ENCODE data around the gene LAMA5.
A peak's percentile ranks its signal among the peaks of the same experiment; 100 is the strongest.

Gene LAMA5

DNA sequence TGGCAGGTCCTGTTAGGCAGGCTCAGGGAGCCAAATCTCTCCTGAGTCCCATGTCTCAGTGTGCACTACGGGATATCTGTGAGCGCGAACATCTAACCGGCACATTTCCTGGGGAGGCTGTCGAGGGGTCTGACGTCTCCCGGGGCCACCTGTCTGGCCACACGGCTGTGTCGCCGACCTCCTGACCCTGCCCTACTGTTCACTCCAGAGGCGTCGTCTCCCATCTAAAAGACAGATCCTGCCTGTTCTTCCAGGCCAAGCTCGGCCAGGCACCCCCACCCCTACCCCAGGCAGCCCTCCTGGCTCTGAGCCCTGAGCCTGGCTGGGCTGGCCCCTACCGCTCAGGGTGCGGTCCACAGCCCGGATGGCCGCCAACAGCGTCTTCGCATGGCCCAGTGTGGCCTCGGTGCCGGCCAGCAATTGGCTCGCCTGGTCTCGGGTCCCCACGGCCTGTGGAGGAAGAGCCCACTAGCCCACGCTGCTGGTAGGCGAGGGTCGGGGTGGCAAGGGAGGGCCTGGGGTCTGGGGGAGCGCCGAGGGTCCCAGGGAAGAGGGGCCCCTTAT, 47.7 kb downstream of the LAMA5 start:
- no peak for DNase-seq
- Mint-ChIP-seq H3K4me1 (no peaks in the 10 kb centered on the region), H3K4me3 (no peak overlapping the region), H3K9me3 (peaks cover 4% of the 10 kb centered on the region), H3K27ac (peak overlapping the region; percentile 42), H3K36me3 (ENCODE audit: low read depth) (peaks cover 25% of the 10 kb centered on the region), H3K27me3 (ENCODE audit: low read depth, poor library complexity) (no peaks in the 10 kb centered on the region)
- TF ChIP-seq, protein P1, sequence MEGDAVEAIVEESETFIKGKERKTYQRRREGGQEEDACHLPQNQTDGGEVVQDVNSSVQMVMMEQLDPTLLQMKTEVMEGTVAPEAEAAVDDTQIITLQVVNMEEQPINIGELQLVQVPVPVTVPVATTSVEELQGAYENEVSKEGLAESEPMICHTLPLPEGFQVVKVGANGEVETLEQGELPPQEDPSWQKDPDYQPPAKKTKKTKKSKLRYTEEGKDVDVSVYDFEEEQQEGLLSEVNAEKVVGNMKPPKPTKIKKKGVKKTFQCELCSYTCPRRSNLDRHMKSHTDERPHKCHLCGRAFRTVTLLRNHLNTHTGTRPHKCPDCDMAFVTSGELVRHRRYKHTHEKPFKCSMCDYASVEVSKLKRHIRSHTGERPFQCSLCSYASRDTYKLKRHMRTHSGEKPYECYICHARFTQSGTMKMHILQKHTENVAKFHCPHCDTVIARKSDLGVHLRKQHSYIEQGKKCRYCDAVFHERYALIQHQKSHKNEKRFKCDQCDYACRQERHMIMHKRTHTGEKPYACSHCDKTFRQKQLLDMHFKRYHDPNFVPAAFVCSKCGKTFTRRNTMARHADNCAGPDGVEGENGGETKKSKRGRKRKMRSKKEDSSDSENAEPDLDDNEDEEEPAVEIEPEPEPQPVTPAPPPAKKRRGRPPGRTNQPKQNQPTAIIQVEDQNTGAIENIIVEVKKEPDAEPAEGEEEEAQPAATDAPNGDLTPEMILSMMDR (IDR thresholded peaks at IDR 0.05) = no peak

DNA sequence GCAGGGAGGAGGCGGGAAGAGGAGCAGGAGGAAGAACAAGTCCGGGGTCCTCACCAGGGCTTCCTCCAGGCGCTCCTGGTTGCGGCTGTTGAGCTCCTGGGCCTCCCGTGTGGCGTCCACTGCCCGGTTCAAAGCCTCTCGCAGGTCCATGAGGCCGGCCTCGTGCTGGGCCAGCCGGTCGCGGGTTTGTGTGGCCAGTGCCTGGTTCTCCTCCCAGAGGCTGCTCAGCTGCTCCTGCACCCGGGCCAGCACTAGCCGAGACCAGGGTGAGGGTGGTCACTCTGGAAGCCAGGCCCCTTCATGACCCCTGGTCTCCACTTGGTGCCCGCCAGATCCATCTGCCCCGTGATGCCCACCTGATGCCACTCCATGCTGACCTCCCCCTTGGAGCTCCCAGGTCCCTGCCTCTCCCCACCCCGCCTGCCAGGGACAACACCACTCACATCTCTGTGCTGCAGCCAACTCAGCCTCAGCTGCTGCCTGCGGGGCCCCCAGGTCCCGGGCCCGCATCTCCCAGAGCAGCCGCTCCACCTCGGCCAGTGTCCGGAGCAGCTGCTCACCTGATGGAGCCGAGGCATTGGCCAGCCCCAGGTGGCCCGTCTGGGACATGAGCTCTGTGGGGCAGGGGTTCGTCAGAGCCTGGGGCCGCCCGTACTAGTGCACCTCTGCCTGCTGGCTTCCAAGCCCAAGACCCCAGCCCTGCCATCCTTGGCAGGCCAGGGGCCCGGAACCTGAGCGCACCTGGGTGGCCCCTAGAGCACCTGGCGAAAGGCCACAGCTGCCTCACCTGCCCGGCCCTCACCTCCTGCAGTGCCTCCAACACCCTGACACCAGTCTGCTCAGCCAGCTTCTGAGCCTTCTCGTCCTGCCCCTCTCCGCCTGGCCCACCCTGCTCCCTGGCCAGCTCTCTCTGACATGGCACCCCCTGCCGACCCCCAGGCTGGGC, 48.4 kb downstream of the LAMA5 start:
- Mint-ChIP-seq H3K27ac (peak overlapping the region; percentile 42), H3K4me3 (no peak overlapping the region), H3K36me3 (ENCODE audit: low read depth) (peaks cover 22% of the 10 kb centered on the region), H3K9me3 (peaks cover 4% of the 10 kb centered on the region), H3K27me3 (ENCODE audit: low read depth, poor library complexity) (no peaks in the 10 kb centered on the region), H3K4me1 (no peaks in the 10 kb centered on the region)
- no peak for DNase-seq
- TF ChIP-seq, protein P1 (IDR thresholded peaks at IDR 0.05) = no peak

DNA sequence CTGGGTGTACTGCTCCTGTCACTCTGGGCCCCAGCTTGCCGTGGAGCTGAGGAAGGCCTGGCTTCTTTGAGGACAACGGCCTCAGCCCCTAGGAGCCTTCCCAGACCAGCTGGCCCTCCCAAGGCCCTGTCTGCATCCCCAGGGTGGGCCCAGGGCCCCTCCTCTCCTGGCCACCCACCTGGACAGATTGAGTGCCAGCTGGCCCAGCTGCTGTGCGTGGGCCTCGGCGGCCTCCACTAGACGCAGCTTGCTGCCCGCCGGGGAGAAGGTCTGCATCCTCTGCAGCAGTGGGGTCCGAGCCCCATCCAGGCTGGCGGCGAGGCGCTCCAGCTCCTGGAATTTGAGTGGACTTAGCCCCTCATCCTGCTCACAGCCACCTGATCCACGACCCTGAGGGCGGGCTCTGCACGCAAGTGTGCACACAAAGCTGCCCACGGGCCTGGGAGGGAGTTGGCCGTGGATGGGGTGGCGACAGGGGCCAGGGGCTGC, 49.9 kb downstream of the LAMA5 start:
- DNase-seq = no peak
- H3K4me3 Mint-ChIP-seq = no peak overlapping the region
- no peak overlapping the region for H3K27ac Mint-ChIP-seq
- H3K36me3 Mint-ChIP-seq (ENCODE audit: low read depth) = peaks cover 22% of the 10 kb centered on the region
- H3K9me3 Mint-ChIP-seq = peaks cover 4% of the 10 kb centered on the region
- H3K27me3 Mint-ChIP-seq (ENCODE audit: low read depth, poor library complexity) = no peaks in the 10 kb centered on the region
- TF ChIP-seq, protein P1 (IDR thresholded peaks at IDR 0.05) = no peak
- H3K4me1 Mint-ChIP-seq = no peaks in the 10 kb centered on the region

DNA sequence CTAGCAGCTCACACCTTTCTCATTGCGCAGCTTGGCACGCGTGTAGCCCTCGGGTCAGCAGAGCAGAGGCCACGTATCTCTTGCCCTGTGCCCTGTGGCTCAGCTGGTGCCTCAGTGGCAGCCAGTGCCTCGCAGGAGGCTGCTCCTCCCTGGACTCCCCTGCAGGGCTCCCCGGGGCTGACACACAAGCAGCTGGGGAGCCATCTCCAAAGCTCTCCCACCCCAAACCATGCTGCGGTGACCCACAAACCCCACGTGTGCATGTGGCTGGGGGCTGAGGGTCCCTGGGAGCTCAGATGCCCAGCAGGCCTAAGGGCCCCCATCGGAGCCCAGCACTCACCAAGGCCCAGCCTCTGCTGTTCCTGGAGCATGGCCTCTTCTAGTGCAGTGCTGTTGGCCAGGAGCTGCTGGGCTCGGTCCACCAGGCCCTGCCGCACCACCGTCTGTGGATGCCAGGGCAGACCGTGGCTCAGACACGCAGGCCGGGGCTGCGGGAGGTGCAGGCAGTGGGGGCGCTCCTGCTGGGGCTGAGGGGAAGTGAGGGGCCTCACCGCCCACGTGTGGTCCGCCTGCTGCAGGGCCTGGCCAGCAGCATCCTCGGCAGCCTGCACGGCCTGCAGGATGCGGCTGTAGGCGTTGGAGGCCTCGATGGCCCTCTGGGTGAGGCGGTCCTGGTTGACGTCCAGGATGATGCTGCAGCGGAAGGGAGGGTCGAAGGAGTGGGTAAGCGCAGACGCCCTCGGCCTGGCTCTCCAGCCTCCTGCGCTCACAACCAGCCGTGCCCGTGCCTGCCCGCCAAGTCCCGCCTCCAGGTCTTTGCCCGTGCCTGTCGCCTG, 50.6 kb downstream of the LAMA5 start:
- H3K36me3 Mint-ChIP-seq (ENCODE audit: low read depth) = peaks cover 22% of the 10 kb centered on the region
- no peak for DNase-seq
- no peak overlapping the region for H3K27ac Mint-ChIP-seq
- no peaks in the 10 kb centered on the region for H3K27me3 Mint-ChIP-seq (ENCODE audit: low read depth, poor library complexity)
- peaks cover 4% of the 10 kb centered on the region for H3K9me3 Mint-ChIP-seq
- no peak overlapping the region for H3K4me3 Mint-ChIP-seq
- no peaks in the 10 kb centered on the region for H3K4me1 Mint-ChIP-seq
- TF ChIP-seq, protein P1 (IDR thresholded peaks at IDR 0.05) = no peak

DNA sequence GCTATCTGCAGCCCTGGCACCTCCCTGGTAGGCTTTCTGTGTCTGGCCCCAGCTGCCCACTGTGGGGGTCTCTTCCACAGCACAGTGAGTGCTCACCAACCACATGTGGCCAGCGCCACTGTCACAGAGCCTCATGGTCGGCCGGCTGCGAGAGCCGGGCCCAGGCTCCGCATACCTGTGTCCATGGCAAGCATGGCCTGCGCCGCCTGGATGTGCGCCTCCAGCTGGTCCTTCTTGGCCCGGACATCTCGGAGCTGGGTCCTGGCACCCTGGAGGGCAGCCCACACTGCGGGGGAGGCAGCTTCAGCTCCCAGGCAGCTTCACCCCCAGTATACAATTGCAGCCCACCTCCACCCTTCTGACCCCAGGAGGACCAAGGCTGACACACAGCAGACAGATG, 51.3 kb downstream of the LAMA5 start:
- H3K36me3 Mint-ChIP-seq (ENCODE audit: low read depth) = peaks cover 20% of the 10 kb centered on the region
- H3K27me3 Mint-ChIP-seq (ENCODE audit: low read depth, poor library complexity) = no peaks in the 10 kb centered on the region
- no peaks in the 10 kb centered on the region for H3K4me1 Mint-ChIP-seq
- TF ChIP-seq, protein P1 (IDR thresholded peaks at IDR 0.05) = no peak
- DNase-seq = no peak
- H3K27ac Mint-ChIP-seq = no peak overlapping the region
- H3K9me3 Mint-ChIP-seq = peaks cover 4% of the 10 kb centered on the region
- H3K4me3 Mint-ChIP-seq = no peak overlapping the region
